Fibroblast of villous mesenchyme (primary cell): ENCODE results near the gene RARS2. TPM values are rescaled to one million over a fixed set of nuclear protein-coding genes. Genes with fewer than 3 reads are reported as not detected.

Experiments
- DNase-seq: peaks from one replicate; pipeline ENCODE4 v3.0.0-alpha.2; 2010; ENCODE audit warnings: low read depth
- H3K4me3 ChIP-seq: 2 replicates; pipeline ENCODE4 v1.5.1; 2011; ENCODE audit warnings: low read depth, mild to moderate bottlenecking, low read length
- CTCF ChIP-seq: IDR thresholded peaks from 2 replicates; pipeline ENCODE4 v1.5.1; 2012; ENCODE audit warnings: low read depth, mild to moderate bottlenecking, low read length; ENCODE audit not compliant: insufficient read depth
- total RNA-seq: library from RNA; depleted of rRNA; stranded (reverse); fragments of >200 nt; gene quantifications from 2 replicates; pipeline ENCODE4 v1.2.3, GENCODE V29; 2012

The RARS2 gene
- total RNA-seq, 1 donor = 51.8 TPM

- TF ChIP-seq CTCF = no peak
- H3K4me3 ChIP-seq = no peak overlapping the region
- no peak for DNase-seq
These were observed 48.0 kb downstream of the RARS2 start for GRCh38 chr6:87541744-87542143.

GRCh38 chr6:87541041-87541440, 48.7 kb downstream of the RARS2 start:
- no peak overlapping the region for H3K4me3 ChIP-seq
- no peak for TF ChIP-seq CTCF
- no peak for DNase-seq

GRCh38 chr6:87540539-87540938, 49.2 kb downstream of the RARS2 start:
- no peak for DNase-seq
- no peak for TF ChIP-seq CTCF

DNA sequence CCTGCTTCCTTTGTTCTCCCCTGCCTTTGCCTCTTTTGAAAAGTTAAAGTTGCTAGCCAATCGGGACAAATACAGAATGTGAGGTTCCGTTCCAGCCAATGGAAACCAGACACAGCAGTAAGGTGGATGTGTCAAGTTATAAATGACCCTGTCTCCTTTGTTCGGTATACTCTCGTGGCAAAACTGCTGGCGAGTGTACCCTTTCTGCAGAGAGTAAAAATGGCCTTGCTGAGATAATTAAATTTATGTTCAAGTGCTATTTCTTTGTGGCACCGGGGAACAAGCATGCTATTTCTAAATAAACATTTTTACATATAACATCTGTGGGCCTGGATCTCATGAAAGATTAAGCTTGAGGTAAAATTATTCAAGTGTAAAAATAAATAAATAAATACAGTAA, 50.2 kb downstream of the RARS2 start:
- no peak for DNase-seq
- TF ChIP-seq CTCF = no peak
- no peak overlapping the region for H3K4me3 ChIP-seq

More at GRCh38 chr6:87540539-87540938, 49.2 kb downstream of the RARS2 start:
- no peak overlapping the region for H3K4me3 ChIP-seq

GRCh38 chr6:87538510-87539260, 51.1 kb downstream of the RARS2 start:
- H3K4me3 ChIP-seq = no peak overlapping the region
- no peak for TF ChIP-seq CTCF
- no peak for DNase-seq

GRCh38 chr6:87534377-87535047, 55.3 kb downstream of the RARS2 start:
- TF ChIP-seq CTCF = no peak
- DNase-seq = no peak
- H3K4me3 ChIP-seq = no peak overlapping the region

DNA sequence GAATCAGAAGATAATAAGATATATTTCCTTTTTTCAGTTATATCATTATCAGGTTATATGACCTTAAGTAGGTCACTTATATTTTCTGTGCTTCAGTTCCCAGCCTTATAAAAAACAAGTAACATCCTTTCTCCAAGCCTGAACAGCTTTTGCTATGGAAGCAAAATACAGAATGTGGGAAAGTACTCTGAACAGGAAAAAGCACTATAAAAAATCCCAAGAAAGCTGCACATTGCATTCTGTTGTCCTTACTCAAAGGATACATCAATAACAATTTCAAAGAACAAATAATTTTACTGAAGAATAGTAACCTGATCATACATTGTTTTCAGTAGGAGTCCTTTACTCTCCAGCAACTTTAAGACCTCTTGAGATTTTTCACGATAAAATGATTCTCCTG, 60.6 kb downstream of the RARS2 start:
- no peak for DNase-seq
- TF ChIP-seq CTCF = no peak
- no peak overlapping the region for H3K4me3 ChIP-seq
